ENCODE measurements around the gene ARHGAP12. TPM values are rescaled to one million over a fixed set of nuclear protein-coding genes. Genes with fewer than 3 reads are reported as not detected.
"Not testable (repeated sequence)": the region's sequence is repeated elsewhere in the genome, so short reads cannot be mapped to it uniquely, and the experiment has no call there.

The ARHGAP12 gene
- total RNA-seq, result 61.6 TPM

GRCh38 chr10:31928549-31929260 lies at the start of gene ARHGAP12:
Gene ARHGAP12 (minus strand): TSS chr10:31928831. CDS start chr10:31908855, 19,976 bp downstream.
- Histone ChIP-seq H3K36me3 (ENCODE audit: control insufficient read depth in 3 of 3, insufficient read depth in 3 of 3, low read length in 3 of 3) (no peaks in the 10 kb centered on the region), H3K9ac (ENCODE audit: low read depth in 1 of 3, low read length in 3 of 3) (peak within 1 kb of the TSS; percentile 91 to 96 (median 96)), H3K4me1 (ENCODE audit: control insufficient read depth in 3 of 3, insufficient read depth in 3 of 3, low read length in 3 of 3) (peaks cover 8 to 24% (median 24%) of the 10 kb centered on the region in 3 donors), H3K27ac (ENCODE audit: low read depth, low read length) (peak within 1 kb of the TSS; percentile 96), H3K9me3 (ENCODE audit: control insufficient read depth in 3 of 3, low read length in 3 of 3) (no peaks in the 10 kb centered on the region), H3K27me3 (ENCODE audit: control insufficient read depth in 3 of 3, insufficient read depth in 3 of 3, low read length in 3 of 3) (no peaks in the 10 kb centered on the region), H3K4me3 (ENCODE audit: low read length in 3 of 3) (peak within 1 kb of the TSS; percentile 91 to 93 (median 92))

GRCh38 chr10:31978156-31978483 lies 49.5 kb upstream of the ARHGAP12 start:
- Histone ChIP-seq H3K36me3 (ENCODE audit: control insufficient read depth in 3 of 3, insufficient read depth in 3 of 3, low read length in 3 of 3) (no peaks in the 10 kb centered on the region), H3K27ac (ENCODE audit: low read depth, low read length) (no peak overlapping the region), H3K4me1 (ENCODE audit: control insufficient read depth in 3 of 3, insufficient read depth in 3 of 3, low read length in 3 of 3) (no peaks in the 10 kb centered on the region), H3K9ac (ENCODE audit: low read depth in 1 of 3, low read length in 3 of 3) (no peak overlapping the region), H3K4me3 (ENCODE audit: low read length in 3 of 3) (no peak overlapping the region), H3K9me3 (ENCODE audit: control insufficient read depth in 3 of 3, low read length in 3 of 3) (no peaks in the 10 kb centered on the region), H3K27me3 (ENCODE audit: control insufficient read depth in 3 of 3, insufficient read depth in 3 of 3, low read length in 3 of 3) (no peaks in the 10 kb centered on the region)

GRCh38 chr10:31977440-31978155 lies 49.0 kb upstream of the ARHGAP12 start:
- Histone ChIP-seq H3K27me3 (ENCODE audit: control insufficient read depth in 3 of 3, insufficient read depth in 3 of 3, low read length in 3 of 3) (no peaks in the 10 kb centered on the region), H3K9ac (ENCODE audit: low read depth in 1 of 3, low read length in 3 of 3) (no peak overlapping the region), H3K9me3 (ENCODE audit: control insufficient read depth in 3 of 3, low read length in 3 of 3) (no peaks in the 10 kb centered on the region), H3K27ac (ENCODE audit: low read depth, low read length) (no peak overlapping the region), H3K4me1 (ENCODE audit: control insufficient read depth in 3 of 3, insufficient read depth in 3 of 3, low read length in 3 of 3) (no peaks in the 10 kb centered on the region), H3K36me3 (ENCODE audit: control insufficient read depth in 3 of 3, insufficient read depth in 3 of 3, low read length in 3 of 3) (no peaks in the 10 kb centered on the region), H3K4me3 (ENCODE audit: low read length in 3 of 3) (no peak overlapping the region)

GRCh38 chr10:31975157-31975765 lies 46.6 kb upstream of the ARHGAP12 start:
- Histone ChIP-seq H3K27ac (ENCODE audit: low read depth, low read length) (no peak overlapping the region), H3K9ac (ENCODE audit: low read depth in 1 of 3, low read length in 3 of 3) (no peak overlapping the region), H3K9me3 (ENCODE audit: control insufficient read depth in 3 of 3, low read length in 3 of 3) (no peaks in the 10 kb centered on the region), H3K4me3 (ENCODE audit: low read length in 3 of 3) (no peak overlapping the region), H3K36me3 (ENCODE audit: control insufficient read depth in 3 of 3, insufficient read depth in 3 of 3, low read length in 3 of 3) (no peaks in the 10 kb centered on the region), H3K4me1 (ENCODE audit: control insufficient read depth in 3 of 3, insufficient read depth in 3 of 3, low read length in 3 of 3) (no peaks in the 10 kb centered on the region), H3K27me3 (ENCODE audit: control insufficient read depth in 3 of 3, insufficient read depth in 3 of 3, low read length in 3 of 3) (no peaks in the 10 kb centered on the region)

- no peak overlapping the region for H3K4me3 ChIP-seq (ENCODE audit: low read length in 3 of 3)
- H3K9ac ChIP-seq (ENCODE audit: low read depth in 1 of 3, low read length in 3 of 3), result no peak overlapping the region
- H3K4me1 ChIP-seq (ENCODE audit: control insufficient read depth in 3 of 3, insufficient read depth in 3 of 3, low read length in 3 of 3), result no peaks in the 10 kb centered on the region
- no peaks in the 10 kb centered on the region for H3K36me3 ChIP-seq (ENCODE audit: control insufficient read depth in 3 of 3, insufficient read depth in 3 of 3, low read length in 3 of 3)
- H3K27me3 ChIP-seq (ENCODE audit: control insufficient read depth in 3 of 3, insufficient read depth in 3 of 3, low read length in 3 of 3), result no peaks in the 10 kb centered on the region
- H3K27ac ChIP-seq (ENCODE audit: low read depth, low read length), result no peak overlapping the region
- H3K9me3 ChIP-seq (ENCODE audit: control insufficient read depth in 3 of 3, low read length in 3 of 3), result no peaks in the 10 kb centered on the region
These were observed 45.9 kb upstream of the ARHGAP12 start for GRCh38 chr10:31974434-31975124.

- H3K36me3 ChIP-seq (ENCODE audit: control insufficient read depth in 3 of 3, insufficient read depth in 3 of 3, low read length in 3 of 3), result no peaks in the 10 kb centered on the region
- H3K9me3 ChIP-seq (ENCODE audit: control insufficient read depth in 3 of 3, low read length in 3 of 3), result no peaks in the 10 kb centered on the region
- H3K4me3 ChIP-seq (ENCODE audit: low read length in 3 of 3), result no peak overlapping the region
These were observed 43.9 kb upstream of the ARHGAP12 start for GRCh38 chr10:31972519-31973041.

GRCh38 chr10:31969847-31970246 lies 41.2 kb upstream of the ARHGAP12 start:
- H3K9ac ChIP-seq (ENCODE audit: low read depth in 1 of 3, low read length in 3 of 3); H3K9me3 ChIP-seq (ENCODE audit: control insufficient read depth in 3 of 3, low read length in 3 of 3); H3K4me3 ChIP-seq (ENCODE audit: low read length in 3 of 3); H3K4me1 ChIP-seq (ENCODE audit: control insufficient read depth in 3 of 3, insufficient read depth in 3 of 3, low read length in 3 of 3); H3K36me3 ChIP-seq (ENCODE audit: control insufficient read depth in 3 of 3, insufficient read depth in 3 of 3, low read length in 3 of 3); H3K27ac ChIP-seq (ENCODE audit: low read depth, low read length); H3K27me3 ChIP-seq (ENCODE audit: control insufficient read depth in 3 of 3, insufficient read depth in 3 of 3, low read length in 3 of 3): not testable (repeated sequence)

More at GRCh38 chr10:31972519-31973041, 43.9 kb upstream of the ARHGAP12 start:
- Histone ChIP-seq H3K27ac (ENCODE audit: low read depth, low read length) (no peak overlapping the region), H3K27me3 (ENCODE audit: control insufficient read depth in 3 of 3, insufficient read depth in 3 of 3, low read length in 3 of 3) (no peaks in the 10 kb centered on the region), H3K9ac (ENCODE audit: low read depth in 1 of 3, low read length in 3 of 3) (no peak overlapping the region), H3K4me1 (ENCODE audit: control insufficient read depth in 3 of 3, insufficient read depth in 3 of 3, low read length in 3 of 3) (no peaks in the 10 kb centered on the region)

- Histone ChIP-seq H3K27ac (ENCODE audit: low read depth, low read length) (no peak overlapping the region), H3K4me1 (ENCODE audit: control insufficient read depth in 3 of 3, insufficient read depth in 3 of 3, low read length in 3 of 3) (no peaks in the 10 kb centered on the region), H3K9ac (ENCODE audit: low read depth in 1 of 3, low read length in 3 of 3) (no peak overlapping the region), H3K4me3 (ENCODE audit: low read length in 3 of 3) (no peak overlapping the region), H3K36me3 (ENCODE audit: control insufficient read depth in 3 of 3, insufficient read depth in 3 of 3, low read length in 3 of 3) (no peaks in the 10 kb centered on the region), H3K27me3 (ENCODE audit: control insufficient read depth in 3 of 3, insufficient read depth in 3 of 3, low read length in 3 of 3) (no peaks in the 10 kb centered on the region), H3K9me3 (ENCODE audit: control insufficient read depth in 3 of 3, low read length in 3 of 3) (no peaks in the 10 kb centered on the region)
These were observed 35.0 kb upstream of the ARHGAP12 start for GRCh38 chr10:31963589-31963980.

GRCh38 chr10:31962826-31963588 lies 34.4 kb upstream of the ARHGAP12 start:
- no peak overlapping the region for H3K9ac ChIP-seq (ENCODE audit: low read depth in 1 of 3, low read length in 3 of 3)
- H3K4me3 ChIP-seq (ENCODE audit: low read length in 3 of 3), result no peak overlapping the region
- H3K27me3 ChIP-seq (ENCODE audit: control insufficient read depth in 3 of 3, insufficient read depth in 3 of 3, low read length in 3 of 3), result no peaks in the 10 kb centered on the region
- no peaks in the 10 kb centered on the region for H3K9me3 ChIP-seq (ENCODE audit: control insufficient read depth in 3 of 3, low read length in 3 of 3)
- H3K4me1 ChIP-seq (ENCODE audit: control insufficient read depth in 3 of 3, insufficient read depth in 3 of 3, low read length in 3 of 3), result no peaks in the 10 kb centered on the region
- no peak overlapping the region for H3K27ac ChIP-seq (ENCODE audit: low read depth, low read length)
- H3K36me3 ChIP-seq (ENCODE audit: control insufficient read depth in 3 of 3, insufficient read depth in 3 of 3, low read length in 3 of 3), result no peaks in the 10 kb centered on the region
